Ramos (cell line): ENCODE measurements around the gene TRAPPC4.
"Not testable (repeated sequence)": the region's sequence is repeated elsewhere in the genome, so short reads cannot be mapped to it uniquely, and the experiment has no call there.

ENCODE experiments used
- in situ Hi-C: fragments of 300-500 bp; cut with MboI; formaldehyde crosslinking; loops from one replicate; pipeline ENCODE4 v1.14.3; 2022; ENCODE audit warnings: low sequenced_read_pairs; ENCODE audit not compliant: unreplicated experiment

Gene TRAPPC4

GRCh38 chr11:119030329-119031047 lies 11.9 kb downstream of the TRAPPC4 start, which contains the start of gene SLC37A4:
Gene SLC37A4, minus strand, starts transcription at chr11:119030877.
- in situ Hi-C loops, result no loop called here

- in situ Hi-C loops, result no loop called here
Observed at GRCh38 chr11:119031912-119032280, 13.3 kb downstream of the TRAPPC4 start.

GRCh38 chr11:119033421-119033820 lies 14.9 kb downstream of the TRAPPC4 start:
- in situ Hi-C loops, result not testable (repeated sequence)

GRCh38 chr11:119034813-119035212 lies 16.2 kb downstream of the TRAPPC4 start:
- in situ Hi-C loops, result no loop called here

GRCh38 chr11:119038884-119039283 lies 20.3 kb downstream of the TRAPPC4 start:
- in situ Hi-C loops, result no loop called here

GRCh38 chr11:119039471-119039870 lies 20.9 kb downstream of the TRAPPC4 start:
- in situ Hi-C loops, result not testable (repeated sequence)

GRCh38 chr11:119041821-119042514 lies 23.4 kb downstream of the TRAPPC4 start:
- in situ Hi-C loops, result no loop called here

- in situ Hi-C loops, result no loop called here
Observed at GRCh38 chr11:119042927-119043326, 24.4 kb downstream of the TRAPPC4 start.

GRCh38 chr11:119044708-119045107 lies 26.1 kb downstream of the TRAPPC4 start:
- in situ Hi-C loops, result no loop called here

- in situ Hi-C loops, result no loop called here
Observed at GRCh38 chr11:119046489-119046888, 27.9 kb downstream of the TRAPPC4 start.

- in situ Hi-C loops, result no loop called here
Observed at GRCh38 chr11:119047205-119047604, 28.6 kb downstream of the TRAPPC4 start.

GRCh38 chr11:119048644-119049043 lies 30.1 kb downstream of the TRAPPC4 start:
- in situ Hi-C loops, result no loop called here

- in situ Hi-C loops, result no loop called here
Observed at GRCh38 chr11:119049081-119049480, 30.5 kb downstream of the TRAPPC4 start.

- in situ Hi-C loops, result no loop called here
Observed at GRCh38 chr11:119051440-119052162, 33.0 kb downstream of the TRAPPC4 start.

GRCh38 chr11:119052163-119052814 lies 33.7 kb downstream of the TRAPPC4 start:
- in situ Hi-C loops, result no loop called here

GRCh38 chr11:119054418-119054817 lies 35.9 kb downstream of the TRAPPC4 start:
- in situ Hi-C loops, result no loop called here

GRCh38 chr11:119055901-119056300 lies 37.3 kb downstream of the TRAPPC4 start:
- in situ Hi-C loops, result no loop called here

- in situ Hi-C loops, result no loop called here
Observed at GRCh38 chr11:119056421-119056999, 37.9 kb downstream of the TRAPPC4 start.

GRCh38 chr11:119057000-119057769 lies 38.6 kb downstream of the TRAPPC4 start, which contains the start of gene HYOU1:
Gene HYOU1, minus strand, starts transcription at chr11:119057205. Its CDS starts 1,045 bp downstream, at chr11:119056160.
- in situ Hi-C loops, result no loop called here
